GM18519 (cell line): Measurements from ENCODE around the gene PPP5C.

Source experiments
- ATAC-seq: cut with Tn5 transposase; IDR thresholded peaks from one replicate; pipeline ENCODE4 v1.9.1; 2021; ENCODE audit warnings: mild to moderate bottlenecking, moderate library complexity; ENCODE audit not compliant: unreplicated experiment, low FRiP score

The PPP5C gene

GRCh38 chr19:46328079-46328478 lies 18.8 kb upstream of the PPP5C start:
- no peak for ATAC-seq

GRCh38 chr19:46330319-46330918 lies 16.5 kb upstream of the PPP5C start:
- no peak for ATAC-seq

- ATAC-seq, result no peak
These were observed 9.4 kb upstream of the PPP5C start for GRCh38 chr19:46337487-46337886.

GRCh38 chr19:46339446-46339845 lies 7.4 kb upstream of the PPP5C start:
- ATAC-seq, result no peak

- ATAC-seq, result no peak
These were observed 6.7 kb upstream of the PPP5C start for GRCh38 chr19:46340051-46340659.

GRCh38 chr19:46341937-46342336 lies 5.0 kb upstream of the PPP5C start:
- no peak for ATAC-seq

- ATAC-seq, result no peak
These were observed 2.5 kb upstream of the PPP5C start for GRCh38 chr19:46344363-46344762.

- ATAC-seq, result no peak
These were observed 1.7 kb upstream of the PPP5C start for GRCh38 chr19:46345157-46345556.

GRCh38 chr19:46347572-46347883 lies 641 bp downstream of the PPP5C start:
- no peak for ATAC-seq

- ATAC-seq, result no peak
These were observed 1.1 kb downstream of the PPP5C start for GRCh38 chr19:46347985-46348384.

- no peak for ATAC-seq
These were observed 2.6 kb downstream of the PPP5C start for GRCh38 chr19:46349311-46349993.

- ATAC-seq, result no peak
These were observed 3.3 kb downstream of the PPP5C start for GRCh38 chr19:46350029-46350757.

GRCh38 chr19:46350758-46351159 lies 3.9 kb downstream of the PPP5C start:
- no peak for ATAC-seq

- no peak for ATAC-seq
These were observed 4.6 kb downstream of the PPP5C start for GRCh38 chr19:46351241-46352041.

- ATAC-seq, result no peak
These were observed 7.0 kb downstream of the PPP5C start for GRCh38 chr19:46353730-46354528.

- no peak for ATAC-seq
These were observed 8.6 kb downstream of the PPP5C start for GRCh38 chr19:46355234-46356148.

- no peak for ATAC-seq
These were observed 9.5 kb downstream of the PPP5C start for GRCh38 chr19:46356149-46357055.
